ENCODE results near the gene NUDT12.
A peak's percentile ranks its signal among the peaks of the same experiment; 100 is the strongest.

Gene NUDT12

DNA sequence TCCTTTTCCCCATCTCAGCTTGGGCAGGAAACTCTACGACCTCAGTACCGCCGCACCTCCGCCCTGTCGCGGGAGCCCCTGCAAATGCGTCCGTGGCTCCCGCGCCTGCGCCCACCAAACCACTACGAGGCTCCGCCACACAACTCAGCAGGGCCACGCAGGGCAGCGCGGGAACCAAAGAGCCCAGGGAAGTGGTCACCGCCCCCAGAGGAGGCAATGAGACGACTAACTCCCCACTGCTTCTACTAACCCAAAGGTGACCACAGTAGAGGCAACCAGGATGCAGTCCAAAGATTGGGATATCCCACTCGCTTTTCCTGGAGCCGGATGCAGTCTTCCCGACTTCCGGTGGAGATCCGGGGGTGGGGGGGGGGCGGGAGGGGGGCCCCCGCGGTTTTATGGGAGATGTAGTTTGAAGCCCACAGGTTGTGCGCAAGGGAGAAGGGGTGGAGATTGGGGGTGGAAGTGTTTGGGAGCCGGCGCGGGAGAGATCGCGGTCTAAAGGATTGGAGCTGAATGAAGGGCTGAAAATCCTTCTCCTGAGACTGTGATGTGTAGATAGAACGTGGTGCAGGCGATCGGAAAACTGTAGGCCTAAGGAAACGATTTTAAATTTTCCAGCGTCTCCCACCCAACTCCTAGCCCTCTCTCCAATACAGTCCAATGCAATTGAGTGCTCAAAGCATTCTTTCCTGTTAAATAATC, at the start of gene NUDT12:
Gene NUDT12, minus strand, starts transcription at position 337 of the 705 bp plus-strand sequence. CDS start 2,541 bp downstream, outside the sequence.
- peak; percentile 31 for DNase-seq (ENCODE audit: low spot score)

DNA sequence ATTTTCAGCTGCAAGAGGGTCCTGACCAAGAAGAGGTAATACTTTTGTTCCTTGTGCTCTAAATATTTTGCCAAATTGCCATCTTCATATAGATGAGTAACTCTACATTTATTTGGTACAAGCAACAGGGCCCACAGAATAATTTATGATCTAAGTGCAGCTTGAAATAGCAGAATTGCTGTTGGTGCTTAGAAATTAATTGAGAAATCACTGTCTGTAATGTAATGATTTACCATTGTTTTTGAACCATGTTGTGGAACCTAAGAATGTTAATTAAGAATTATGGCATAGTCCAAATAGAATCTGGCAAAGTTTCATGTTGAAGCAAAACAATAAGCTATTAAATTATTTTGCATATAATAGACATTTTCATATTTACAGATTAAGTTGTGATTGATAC, 44.8 kb upstream of the NUDT12 start:
- no peak for DNase-seq (ENCODE audit: low spot score)

DNA sequence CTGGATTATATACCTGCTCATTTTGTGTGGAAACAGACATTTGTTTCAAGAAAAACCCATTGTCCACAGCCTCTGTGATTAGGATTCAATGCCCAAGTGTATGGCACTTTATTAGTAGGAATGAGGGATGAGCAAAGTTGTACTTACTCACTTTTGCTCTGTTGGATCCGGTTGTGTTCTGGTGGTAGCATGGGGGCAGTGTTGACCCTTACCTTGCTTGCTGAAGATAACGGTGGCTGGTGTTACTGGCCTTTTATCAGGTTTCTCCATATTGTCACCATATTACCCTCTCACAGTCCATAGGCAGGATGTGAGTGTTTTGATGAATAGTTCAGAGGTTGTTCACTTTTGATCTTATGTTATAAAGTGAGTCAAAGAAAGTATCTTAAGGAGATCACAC, 42.7 kb upstream of the NUDT12 start:
- DNase-seq (ENCODE audit: low spot score), result no peak

DNA sequence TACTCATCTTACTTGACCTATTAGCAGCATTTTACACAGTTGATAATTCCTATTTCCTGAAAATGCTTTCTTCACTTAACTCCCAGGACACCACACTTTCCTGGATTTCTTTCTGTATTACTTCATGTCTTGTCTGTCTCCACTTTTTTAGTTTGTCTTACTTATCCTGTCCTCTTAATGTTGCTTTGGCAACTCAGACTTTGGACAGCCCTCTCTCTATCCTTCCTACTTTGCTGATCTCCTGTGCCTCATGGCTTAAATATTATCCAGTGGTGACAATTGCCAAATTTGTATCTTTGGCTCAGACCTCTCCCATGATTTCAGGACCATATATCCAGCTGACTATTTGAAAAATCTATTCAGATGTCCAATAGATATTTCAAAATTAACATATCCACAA, 39.8 kb upstream of the NUDT12 start:
- no peak for DNase-seq (ENCODE audit: low spot score)

DNA sequence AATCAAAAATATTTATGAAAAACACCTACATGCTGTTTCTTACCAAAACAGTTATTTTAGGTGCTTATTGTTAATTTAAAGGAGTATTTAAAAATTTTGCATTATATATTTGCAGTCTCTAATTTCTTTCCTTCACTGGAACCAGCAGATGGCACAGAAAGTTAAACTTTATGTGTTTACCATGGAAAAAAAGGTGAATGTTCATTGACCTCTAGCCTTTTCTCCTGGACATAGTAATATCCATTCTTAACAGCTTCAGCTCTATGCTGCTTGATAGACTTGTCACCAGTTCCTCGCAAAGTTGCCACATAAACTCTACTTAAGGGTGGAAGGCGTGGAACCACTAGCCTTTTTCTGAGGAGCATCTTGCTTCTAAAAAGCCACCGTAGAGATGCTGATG, 38.7 kb upstream of the NUDT12 start:
- no peak for DNase-seq (ENCODE audit: low spot score)

DNA sequence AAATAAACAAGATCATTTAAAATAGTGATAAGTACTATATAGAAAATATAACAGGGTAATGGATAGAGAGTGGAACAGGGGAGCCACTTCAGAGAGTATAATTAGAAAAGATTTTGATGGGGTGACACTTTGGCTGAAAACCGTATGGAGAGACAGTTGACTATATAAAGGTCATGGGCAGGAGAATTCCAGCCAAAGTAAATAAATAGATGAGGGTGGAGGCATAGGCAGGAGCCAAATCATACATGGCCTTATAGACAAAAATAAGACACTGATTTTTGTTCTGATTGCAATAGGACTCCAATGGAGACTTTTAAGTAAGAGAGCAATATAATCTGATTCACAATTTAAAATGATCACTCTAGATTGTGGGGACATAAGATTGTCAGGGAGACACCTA, 37.5 kb upstream of the NUDT12 start:
- DNase-seq (ENCODE audit: low spot score), result no peak

DNA sequence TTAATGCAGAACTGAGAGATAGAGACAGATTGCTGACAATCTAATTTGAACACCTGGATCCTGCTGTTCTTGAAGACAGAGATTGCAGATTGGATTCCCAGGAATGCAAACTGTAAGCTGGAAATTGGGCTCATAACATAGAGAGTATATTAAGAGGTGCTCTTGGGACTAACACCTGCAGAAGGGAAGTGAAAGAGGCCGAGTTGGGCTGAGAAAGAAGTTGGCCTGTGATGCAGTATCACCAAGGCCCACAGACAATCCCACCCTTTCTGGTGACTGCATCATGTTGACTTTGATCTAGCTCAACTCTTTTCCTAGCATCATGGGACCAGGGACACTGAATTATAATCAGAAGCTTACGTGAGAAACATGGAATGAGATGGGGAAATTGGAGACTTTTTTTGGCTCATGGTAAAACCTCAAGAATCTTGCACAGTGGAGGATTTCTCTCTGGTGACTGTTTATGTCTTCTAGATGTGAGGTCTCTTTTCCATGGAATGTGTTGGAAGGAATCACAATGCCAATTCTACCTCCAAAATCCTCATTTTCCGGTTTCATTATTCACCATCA, 36.5 kb upstream of the NUDT12 start:
- DNase-seq (ENCODE audit: low spot score), result no peak

DNA sequence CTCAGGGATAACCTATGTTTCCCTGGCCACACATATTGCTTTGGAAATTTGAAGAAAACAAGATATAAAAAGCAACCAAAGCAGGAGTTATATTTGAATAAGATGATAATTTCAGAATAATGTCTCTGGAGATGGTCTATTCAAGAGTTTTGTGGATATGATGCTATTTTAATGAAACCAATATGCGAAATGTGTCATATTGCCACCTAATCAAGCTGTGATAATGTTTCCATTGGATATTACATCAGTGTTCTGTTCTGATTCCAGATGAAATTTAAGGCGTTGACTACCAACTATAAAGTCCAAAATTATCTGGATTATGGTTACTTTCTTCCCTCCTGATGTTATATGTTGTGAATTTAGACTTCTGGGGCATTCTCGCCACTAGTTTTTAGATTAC, 27.6 kb upstream of the NUDT12 start:
- no peak for DNase-seq (ENCODE audit: low spot score)

DNA sequence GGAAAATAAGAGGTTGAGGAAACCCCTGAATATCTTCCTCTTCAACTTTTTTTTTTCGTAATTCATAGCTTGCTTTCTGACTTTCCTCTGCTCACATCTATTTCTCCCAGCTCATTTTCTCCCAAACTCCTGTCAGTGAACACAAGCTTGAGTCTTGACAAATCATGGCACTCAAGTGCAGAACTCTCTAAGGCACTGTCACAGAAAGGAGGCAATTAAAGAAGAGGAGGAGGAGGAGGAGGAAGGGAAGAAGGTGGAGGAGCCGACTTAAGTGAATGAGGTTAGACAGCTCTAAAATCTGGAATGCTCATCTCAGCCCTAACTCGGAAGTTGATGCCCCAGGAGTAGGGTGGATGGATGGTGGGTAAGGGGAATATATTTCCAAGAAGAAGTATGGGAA, 27.2 kb upstream of the NUDT12 start:
- no peak for DNase-seq (ENCODE audit: low spot score)

DNA sequence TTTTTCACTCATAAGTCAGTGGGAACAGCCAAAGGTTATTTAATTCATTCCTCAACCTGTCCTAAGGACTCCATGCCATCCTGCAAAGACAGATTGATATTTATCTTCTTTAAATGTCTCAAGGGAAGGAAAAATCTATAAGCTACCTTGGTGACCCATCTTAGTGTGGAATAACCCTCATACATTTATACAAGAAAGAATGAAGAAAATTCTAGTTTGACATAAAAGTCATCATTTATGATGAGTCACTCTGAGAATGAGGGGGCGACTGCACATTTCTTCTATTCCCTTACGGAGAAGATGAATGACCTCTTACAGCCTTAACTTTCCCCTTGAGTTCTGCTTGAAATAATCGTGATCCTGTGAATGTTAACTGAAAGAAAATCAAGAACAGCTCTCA, 26.8 kb upstream of the NUDT12 start:
- DNase-seq (ENCODE audit: low spot score), result no peak

DNA sequence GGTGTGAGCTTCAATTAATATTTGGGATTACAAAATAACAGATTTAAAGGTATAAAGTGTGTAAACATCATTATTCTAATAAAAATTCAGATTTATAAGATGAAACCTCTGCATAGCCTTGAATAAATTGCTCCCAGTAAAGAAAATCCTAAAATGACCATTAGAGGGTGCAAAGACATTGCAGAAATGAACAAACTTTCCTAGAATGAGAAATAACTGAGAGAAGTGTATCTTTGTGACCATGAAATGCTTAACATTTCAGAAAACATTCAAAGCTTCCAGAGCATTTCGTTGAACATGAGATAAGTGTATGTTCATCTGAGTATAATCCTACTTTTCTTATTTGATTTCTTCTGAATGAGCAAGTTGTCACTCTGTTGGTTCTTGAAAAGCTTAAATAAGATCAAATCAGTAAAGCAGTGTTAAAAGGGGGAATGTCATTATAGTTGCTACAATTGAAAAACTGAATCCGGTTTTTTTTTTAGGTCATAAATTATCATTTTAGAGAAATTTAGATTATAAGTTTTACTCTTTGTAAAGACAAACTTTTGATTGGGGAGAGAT, 24.7 kb upstream of the NUDT12 start:
- no peak for DNase-seq (ENCODE audit: low spot score)

DNA sequence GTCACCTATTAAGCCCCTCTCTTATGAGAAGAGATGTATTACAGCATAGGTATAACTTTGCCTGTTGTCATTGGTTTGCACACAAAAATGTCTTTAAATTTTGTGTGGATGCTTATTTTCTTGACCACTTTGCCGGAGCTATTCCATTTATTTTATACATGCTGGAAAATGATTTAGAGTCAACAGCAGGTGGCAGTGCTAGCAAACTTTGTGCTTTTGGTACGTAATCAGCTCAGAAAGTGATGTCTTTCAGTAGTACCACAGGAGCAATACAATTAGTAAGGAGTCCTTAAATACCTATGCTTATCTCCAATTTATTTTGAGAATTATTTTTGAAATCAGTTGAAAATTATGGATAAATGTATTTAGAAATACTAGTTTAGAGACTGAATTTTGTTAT, 19.8 kb upstream of the NUDT12 start:
- no peak for DNase-seq (ENCODE audit: low spot score)

DNA sequence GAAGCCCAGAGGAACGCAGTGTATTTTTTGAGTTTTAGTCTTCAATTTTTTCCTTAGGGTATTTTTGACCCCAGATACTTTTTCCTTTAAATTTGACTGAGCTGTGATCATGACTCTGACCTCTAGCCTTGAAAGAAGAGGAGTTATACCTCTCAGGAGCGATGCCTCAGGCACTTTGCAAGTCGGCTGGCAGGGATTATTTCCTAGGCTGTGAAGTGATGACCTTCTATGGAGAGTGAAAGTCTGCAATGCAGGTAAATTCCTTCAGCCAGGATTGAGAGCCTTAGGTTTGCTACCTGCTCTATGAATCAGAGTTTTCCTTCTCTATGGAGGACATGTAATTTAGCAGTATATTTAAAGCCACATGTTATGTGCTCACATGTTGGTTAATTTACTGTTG, 10.8 kb upstream of the NUDT12 start:
- DNase-seq (ENCODE audit: low spot score), result no peak

DNA sequence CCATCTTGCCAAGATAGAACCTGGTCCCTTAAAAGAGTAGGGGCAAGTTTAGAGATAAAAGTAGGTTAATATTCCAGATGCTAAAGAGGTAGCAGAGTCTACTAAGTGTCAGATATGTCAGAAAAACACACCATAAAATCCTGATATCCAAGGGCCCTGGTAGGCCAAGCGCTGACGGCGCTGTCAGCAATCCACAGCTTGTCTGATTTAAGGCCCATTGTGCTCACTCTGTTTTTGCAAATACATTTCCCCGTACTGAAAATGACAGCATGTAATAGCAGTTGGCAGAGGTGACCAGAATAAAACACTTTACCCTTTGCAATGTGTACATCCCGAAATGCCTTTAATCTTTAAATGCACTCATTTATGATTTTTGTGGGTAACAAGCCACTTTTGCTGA, 9.9 kb upstream of the NUDT12 start:
- DNase-seq (ENCODE audit: low spot score), result no peak

DNA sequence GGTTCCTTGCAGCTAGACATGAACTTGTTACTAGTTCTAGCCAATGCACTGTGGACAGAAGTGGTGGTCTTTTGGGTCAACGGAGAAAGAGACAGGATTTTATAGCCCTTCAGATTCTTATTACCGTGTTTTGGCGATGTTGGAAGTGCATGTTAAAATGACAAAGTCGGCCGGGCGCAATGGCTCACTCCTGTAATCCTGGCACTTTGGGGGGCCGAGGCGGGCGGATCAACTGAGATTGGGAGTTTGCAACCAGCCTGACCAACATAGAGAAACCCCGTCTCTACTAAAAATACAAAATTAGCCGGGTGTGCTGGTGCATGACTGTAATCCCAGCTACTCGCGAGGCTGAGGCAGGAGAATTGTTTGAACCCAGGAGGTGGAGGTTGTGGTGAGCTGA, 9.1 kb upstream of the NUDT12 start:
- no peak for DNase-seq (ENCODE audit: low spot score)

DNA sequence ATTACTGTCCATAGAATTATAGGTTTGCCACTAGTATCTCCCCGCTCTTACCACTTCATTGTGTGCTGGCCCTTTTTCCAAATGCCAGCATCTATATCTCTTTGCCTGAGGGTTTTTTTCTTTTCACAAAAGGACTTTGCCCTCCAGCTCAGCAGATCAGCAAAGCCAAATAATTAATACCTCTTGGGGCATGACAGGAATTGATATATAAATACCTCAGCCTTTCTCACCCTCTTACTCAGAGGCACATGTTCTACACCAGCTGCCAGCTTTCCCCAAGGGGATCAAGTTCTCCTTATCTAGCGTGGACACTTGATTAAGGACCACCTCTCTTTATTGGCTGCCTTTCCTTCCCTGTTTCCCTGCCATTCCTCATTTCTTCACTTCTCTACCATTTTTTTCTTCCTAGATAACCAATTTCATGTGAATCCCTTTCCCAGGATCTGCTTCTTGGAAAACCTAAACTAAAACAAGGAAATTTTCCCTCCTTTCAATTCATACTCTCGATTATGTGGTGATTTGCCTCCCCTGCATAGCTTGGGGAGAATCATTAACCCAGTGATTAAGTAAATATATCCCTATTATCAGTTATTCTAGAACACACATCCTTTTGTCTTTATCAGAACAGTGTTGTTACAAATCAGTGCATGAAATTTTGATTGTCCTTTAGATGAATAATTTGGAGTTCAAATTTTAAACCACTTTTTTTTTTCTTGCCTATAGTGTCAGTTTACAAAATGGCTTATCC, 6.9 kb upstream of the NUDT12 start:
- no peak for DNase-seq (ENCODE audit: low spot score)

DNA sequence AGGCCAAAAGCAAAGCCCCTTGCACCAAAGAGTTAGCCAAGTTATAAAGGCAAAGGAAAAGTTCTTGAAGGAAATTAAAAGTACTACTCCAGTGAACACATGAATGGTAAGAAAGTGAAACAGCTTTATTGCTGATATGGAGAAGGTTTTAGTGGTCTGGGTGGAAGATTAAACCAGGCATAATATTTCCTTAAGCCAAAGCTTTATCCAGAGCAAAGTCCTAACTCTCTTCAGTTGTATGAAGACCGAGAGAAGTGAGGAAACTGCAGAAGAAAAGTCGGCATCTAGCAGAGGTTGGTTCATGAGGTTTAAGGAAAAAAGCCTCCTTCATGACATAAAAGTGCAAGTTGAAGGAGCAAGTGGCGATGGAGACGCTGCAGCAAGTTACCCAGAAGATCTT, 3.1 kb upstream of the NUDT12 start:
- no peak for DNase-seq (ENCODE audit: low spot score)

DNA sequence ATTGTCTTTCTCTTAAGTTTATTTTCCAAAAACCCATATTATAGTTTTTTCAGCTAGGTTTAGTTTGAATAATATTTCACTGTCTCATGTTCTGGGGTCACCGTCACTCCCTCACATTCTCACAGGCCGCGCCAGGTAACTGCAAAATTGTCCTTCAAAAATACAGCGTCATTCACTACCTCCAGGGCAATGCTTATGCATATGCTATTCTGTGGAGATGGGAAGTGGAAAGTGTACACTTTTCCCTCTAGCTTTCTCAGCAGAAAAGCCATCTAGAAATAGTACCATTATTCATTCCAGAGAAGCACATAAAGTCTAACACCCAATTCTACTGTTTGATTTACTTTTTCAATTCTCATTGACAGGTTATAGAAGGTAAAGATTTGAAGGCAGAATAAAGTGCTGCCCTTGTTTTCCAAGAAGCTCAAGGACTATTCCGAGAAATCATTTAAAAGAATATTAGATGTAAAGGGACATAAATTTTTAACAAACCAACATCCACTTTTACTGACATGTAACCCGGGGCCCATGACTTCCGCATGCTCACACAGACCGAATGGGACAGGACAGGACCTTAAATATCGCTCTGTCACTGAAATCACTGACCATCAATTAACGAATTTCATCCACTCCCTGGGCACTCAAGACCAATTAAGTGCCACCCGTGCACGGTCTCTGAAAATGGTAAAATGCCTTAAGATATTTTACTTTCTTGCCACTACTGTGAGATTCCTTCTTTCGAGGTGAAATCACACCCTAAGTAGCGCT, 720 bp downstream of the NUDT12 start:
- DNase-seq (ENCODE audit: low spot score), result no peak

DNA sequence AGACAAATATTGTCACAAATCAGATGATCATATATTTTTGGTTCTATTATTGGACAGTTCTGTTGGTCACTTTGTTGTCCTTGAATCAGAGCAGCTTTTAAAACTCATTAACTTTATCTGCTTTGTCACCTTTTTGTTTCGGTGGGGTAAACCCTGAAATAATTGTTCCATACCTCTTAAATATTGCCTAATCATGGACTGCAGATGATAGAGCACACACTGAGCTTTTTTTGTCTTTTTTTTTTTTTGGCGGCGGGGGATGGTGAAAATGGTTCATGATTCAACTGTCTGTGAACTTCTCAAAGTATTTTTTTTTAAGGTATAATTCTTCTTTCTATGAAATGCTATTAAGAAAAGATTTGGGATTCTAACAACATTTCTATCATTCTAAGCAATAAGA, 1.8 kb downstream of the NUDT12 start:
- no peak for DNase-seq (ENCODE audit: low spot score)

DNA sequence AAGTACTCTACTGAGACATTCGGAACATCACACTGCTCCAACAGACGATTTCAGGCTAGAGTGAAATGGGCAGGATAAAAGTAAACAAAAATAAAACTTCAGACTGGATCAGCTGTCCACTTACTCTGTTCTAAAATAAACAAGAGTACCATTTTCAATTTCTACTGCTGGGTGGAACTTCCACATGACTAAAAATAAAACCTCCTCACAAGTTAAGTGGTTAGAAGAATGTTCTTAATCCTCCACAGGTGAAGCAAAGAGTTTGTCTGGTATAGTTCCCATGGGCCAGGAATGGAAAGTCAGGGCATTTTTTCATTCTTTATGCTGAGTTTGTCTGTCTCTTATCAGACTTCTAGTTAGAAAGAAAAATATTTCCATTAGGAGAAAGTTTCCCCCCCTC, 15.7 kb downstream of the NUDT12 start:
- DNase-seq (ENCODE audit: low spot score), result no peak

DNA sequence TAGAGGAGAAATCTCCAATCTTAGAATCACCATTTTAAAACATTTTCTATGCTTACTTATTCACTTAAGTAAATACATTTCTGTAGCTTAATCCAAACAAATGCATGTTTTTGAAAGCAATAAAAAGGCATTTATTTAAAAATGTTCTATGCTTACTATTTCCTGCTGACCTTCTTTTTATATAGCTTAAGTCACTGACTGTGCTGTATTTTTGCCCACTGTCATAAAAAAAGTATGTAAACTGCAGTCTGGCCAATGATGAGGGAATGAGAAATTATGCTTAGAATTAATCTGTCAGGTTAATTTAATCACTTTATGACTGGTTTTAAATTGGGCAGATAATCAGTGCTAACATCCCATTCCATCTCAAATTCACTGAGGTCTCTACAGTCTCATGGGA, 20.1 kb downstream of the NUDT12 start:
- DNase-seq (ENCODE audit: low spot score), result no peak

DNA sequence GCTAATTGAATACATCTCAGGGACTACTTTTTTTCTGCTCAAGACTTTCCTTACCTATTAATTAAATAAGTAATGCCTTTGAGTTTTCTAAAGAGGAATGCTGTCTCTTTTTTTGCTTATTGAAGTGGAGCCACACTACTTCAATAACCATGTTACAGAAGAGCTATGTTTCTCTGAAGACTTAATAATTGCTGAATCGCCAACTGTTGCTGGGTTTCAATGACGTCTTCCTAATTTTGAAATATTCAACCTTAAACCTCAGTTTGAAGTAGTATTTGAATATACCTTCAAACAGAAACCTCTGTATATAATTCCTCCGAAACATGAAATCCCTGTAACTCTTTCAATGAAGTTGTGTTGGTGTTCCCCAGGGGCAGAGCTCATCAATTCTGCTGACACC, 21.0 kb downstream of the NUDT12 start:
- no peak for DNase-seq (ENCODE audit: low spot score)
